Measurements from ENCODE around the gene MSGN1. TPM values are rescaled to one million over a fixed set of nuclear protein-coding genes. Genes with fewer than 3 reads are reported as not detected.
"Not testable (repeated sequence)": the region's sequence is repeated elsewhere in the genome, so short reads cannot be mapped to it uniquely, and the experiment has no call there.

The MSGN1 gene
- total and polyA plus RNA-seq, 2 of the 4 experiments (the other 2 are of a cell fraction), result not detected

DNA sequence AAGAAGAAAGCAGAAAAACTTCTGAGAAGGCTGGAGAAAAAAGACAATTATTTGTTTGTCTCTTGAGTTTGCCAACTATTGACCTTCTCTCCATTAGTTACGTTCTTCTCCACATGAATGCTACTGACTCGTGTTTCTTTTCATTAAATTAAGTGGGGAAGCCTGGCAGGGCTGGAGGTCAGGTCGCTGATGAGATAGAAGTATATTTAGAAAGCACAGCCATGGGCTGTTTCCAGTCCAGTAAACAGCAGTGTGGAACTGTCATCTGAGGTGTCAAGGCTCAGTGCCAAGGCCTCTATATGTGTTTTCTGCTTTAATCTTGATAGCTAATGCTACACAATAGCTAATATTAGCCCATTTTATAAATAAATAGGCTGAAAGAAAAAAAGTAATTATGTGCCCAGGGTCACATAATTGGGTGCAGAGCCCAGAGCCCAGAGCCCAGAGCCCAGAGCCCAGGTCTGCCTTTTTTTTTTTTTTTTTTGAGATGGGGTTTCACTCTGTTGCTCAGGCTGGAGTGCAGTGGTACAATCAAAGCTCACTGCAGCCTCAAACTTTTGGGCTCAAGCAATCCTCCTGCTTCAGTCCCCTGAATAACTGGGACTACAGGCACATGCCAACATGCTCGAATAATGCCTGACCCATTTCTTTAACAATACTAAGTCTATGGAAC is 6.3 kb downstream of the MSGN1 start (continued):
- TF ChIP-seq, protein P1, sequence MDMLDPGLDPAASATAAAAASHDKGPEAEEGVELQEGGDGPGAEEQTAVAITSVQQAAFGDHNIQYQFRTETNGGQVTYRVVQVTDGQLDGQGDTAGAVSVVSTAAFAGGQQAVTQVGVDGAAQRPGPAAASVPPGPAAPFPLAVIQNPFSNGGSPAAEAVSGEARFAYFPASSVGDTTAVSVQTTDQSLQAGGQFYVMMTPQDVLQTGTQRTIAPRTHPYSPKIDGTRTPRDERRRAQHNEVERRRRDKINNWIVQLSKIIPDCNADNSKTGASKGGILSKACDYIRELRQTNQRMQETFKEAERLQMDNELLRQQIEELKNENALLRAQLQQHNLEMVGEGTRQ (IDR thresholded peaks at IDR 0.05; ENCODE audit: low read depth, low read length), result no peak
- no peak for TF ChIP-seq BHLHE40 (IDR thresholded peaks at IDR 0.05; ENCODE audit: low read depth, low read length)
- TF ChIP-seq MXI1 (IDR thresholded peaks at IDR 0.05; ENCODE audit: borderline replicate concordance, low read depth, low read length), result no peak
- TF ChIP-seq POLR2A (IDR thresholded peaks at IDR 0.05; ENCODE audit: low read depth, low read length), result no peak
- TF ChIP-seq NFE2L2 (IDR thresholded peaks at IDR 0.05; ENCODE audit: low read depth, low read length), result no peak

DNA sequence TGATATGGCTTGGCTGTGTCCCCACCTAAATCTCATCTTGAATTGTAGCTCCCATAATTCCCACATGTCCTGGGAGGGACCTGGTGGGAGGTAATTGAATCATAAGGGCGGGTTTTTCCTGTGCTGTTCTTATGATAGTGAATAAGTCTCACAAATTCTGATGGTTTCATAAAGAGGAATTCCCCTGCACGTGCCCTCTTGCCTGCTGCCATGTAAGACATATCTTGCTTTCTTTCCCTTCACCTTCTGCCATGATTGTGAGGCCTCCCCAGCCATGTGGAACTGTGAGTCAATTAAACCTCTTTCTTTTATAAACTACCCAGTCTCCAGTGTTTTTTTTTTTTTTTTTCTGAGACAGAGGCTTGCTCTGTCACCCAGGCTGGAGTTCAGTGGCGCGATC is 7.4 kb downstream of the MSGN1 start:
- H3K23ac ChIP-seq (ENCODE audit: low read depth, low read length); H3K9me3 ChIP-seq (ENCODE audit: control insufficient read depth, insufficient read depth, low read length); H2AK5ac ChIP-seq (ENCODE audit: low read depth, low read length); H3K4me1 ChIP-seq (ENCODE audit: control insufficient read depth, insufficient read depth, low read length); H2BK20ac ChIP-seq (ENCODE audit: low read depth, low read length); H4K8ac ChIP-seq (ENCODE audit: low read depth in 2 of 2, low read length in 2 of 2); dilution Hi-C loops (cut with HindIII; ENCODE audit: low sequenced_read_pairs, unreplicated experiment); H2BK120ac ChIP-seq (ENCODE audit: low read depth, low read length); H4K20me1 ChIP-seq (ENCODE audit: insufficient read depth, low read length); H3K79me1 ChIP-seq (ENCODE audit: low read depth in 1 of 2, low read length in 2 of 2); in situ Hi-C loops (cut with MboI; ENCODE audit: low sequenced_read_pairs); H4K5ac ChIP-seq (ENCODE audit: low read depth, low read length); H3K56ac ChIP-seq (ENCODE audit: extremely low read depth, insufficient read depth, low read length); H3K9me1 ChIP-seq (ENCODE audit: insufficient read depth, low read length); intact Hi-C loops (cut with micrococcal nuclease); BruUV-seq (replicated peaks); H2BK15ac ChIP-seq (ENCODE audit: low read depth, low read length); H3K4ac ChIP-seq (ENCODE audit: low read depth, low read length); H2BK5ac ChIP-seq (ENCODE audit: low read depth, low read length, poor library complexity, severe bottlenecking); H2AK9ac ChIP-seq (replicated peaks; ENCODE audit: low read depth, low read length, poor library complexity); H3K36me3 ChIP-seq (ENCODE audit: control insufficient read depth, insufficient read depth, low read length); POLR2A ChIA-PET (ENCODE audit: unreplicated experiment); H4K91ac ChIP-seq (ENCODE audit: insufficient read depth, low read depth, low read length); ATAC-seq (ENCODE audit: low read depth); H3K4me3 ChIP-seq (ENCODE audit: insufficient read depth, low read depth, low read length); H3K14ac ChIP-seq (replicated peaks; ENCODE audit: low read depth, low read length); H3K9ac ChIP-seq (ENCODE audit: low read depth, low read length); H2AFZ ChIP-seq (replicated peaks; ENCODE audit: low read length, poor library complexity); H3K18ac ChIP-seq (ENCODE audit: low read depth, low read length); H3K27ac ChIP-seq (ENCODE audit: insufficient read depth, low read length); DNase-seq; H3K4me2 ChIP-seq (ENCODE audit: low read depth, low read length): not testable (repeated sequence)
- peaks cover 19% of the 10 kb centered on the region for H3K27me3 ChIP-seq (ENCODE audit: control insufficient read depth, insufficient read depth, low read length)
- WGBS, 2 experiments (ENCODE audit: extremely low coverage in 2 of 2, insufficient read length in 1 of 2), result no CpG with 5 or more reads among the region's 4 CpGs
- CTCF ChIA-PET, result interaction anchor here (0.6 kb wide), 1 partner anchor 103 kb away, joined by 3 read pairs; no protein-coding TSS in a partner anchor
